ENCODE measurements around the gene MRPL28.
"Not testable (repeated sequence)": the region's sequence is repeated elsewhere in the genome, so short reads cannot be mapped to it uniquely, and the experiment has no call there.

MRPL28 gene

GRCh38 chr16:373020-373598 is 2.8 kb upstream of the MRPL28 start:
- DNase-seq, result no peak

GRCh38 chr16:372302-372983 is 2.1 kb upstream of the MRPL28 start:
- DNase-seq, result no peak

- no peak for DNase-seq
Measured at GRCh38 chr16:371515-372301, 1.4 kb upstream of the MRPL28 start.

GRCh38 chr16:370979-371514 is 709 bp upstream of the MRPL28 start:
- no peak for DNase-seq

GRCh38 chr16:369866-370436 is 387 bp downstream of the MRPL28 start:
- DNase-seq, result no peak

GRCh38 chr16:369275-369865 is 968 bp downstream of the MRPL28 start:
- no peak for DNase-seq

GRCh38 chr16:368388-369158 is 1.8 kb downstream of the MRPL28 start:
- no peak for DNase-seq

GRCh38 chr16:367333-367903 is 2.9 kb downstream of the MRPL28 start:
- no peak for DNase-seq

- DNase-seq, result no peak
Measured at GRCh38 chr16:366476-366875, 3.9 kb downstream of the MRPL28 start.

GRCh38 chr16:364595-365491 is 5.5 kb downstream of the MRPL28 start:
- no peak for DNase-seq

GRCh38 chr16:363766-364490 is 6.4 kb downstream of the MRPL28 start:
- DNase-seq, result no peak

GRCh38 chr16:363110-363765 is 7.1 kb downstream of the MRPL28 start:
- no peak for DNase-seq

- not testable (repeated sequence) for DNase-seq
Measured at GRCh38 chr16:362702-362999, 7.7 kb downstream of the MRPL28 start.

GRCh38 chr16:361872-362701 is 8.3 kb downstream of the MRPL28 start:
- peak; percentile 46 to 52 (median 48) for DNase-seq

- DNase-seq, result no peak
Measured at GRCh38 chr16:361341-361871, 8.9 kb downstream of the MRPL28 start.

GRCh38 chr16:360698-361336 is 9.5 kb downstream of the MRPL28 start:
- DNase-seq, result no peak

GRCh38 chr16:359871-360697 is 10.3 kb downstream of the MRPL28 start:
- no peak for DNase-seq

Measured in activated CD4-positive, CD25-positive, alpha-beta regulatory T cell (primary cell).